Epithelial cell of esophagus (primary cell): ENCODE measurements around the gene SPAG8.

Source experiments
- DNase-seq: peaks from one replicate; pipeline ENCODE4 v3.0.0; 2010; ENCODE audit warnings: low read depth
- H3K4me3 ChIP-seq: 2 replicates; pipeline ENCODE4 v1.5.1; 2011; ENCODE audit warnings: mild to moderate bottlenecking, low read length, control low read depth
- CTCF ChIP-seq: IDR thresholded peaks from 2 replicates; pipeline ENCODE4 v1.5.1; 2011; ENCODE audit warnings: low read depth, mild to moderate bottlenecking, low read length, control low read depth, inconsistent platforms; ENCODE audit not compliant: insufficient read depth; ENCODE audit errors: missing control alignments

The SPAG8 gene

GRCh38 chr9:35778496-35778895, 33.6 kb downstream of the SPAG8 start:
- DNase-seq: no peak
- H3K4me3 ChIP-seq: no peak overlapping the region
- TF ChIP-seq CTCF: no peak

GRCh38 chr9:35776018-35776417, 36.0 kb downstream of the SPAG8 start:
- DNase-seq: no peak
- no peak overlapping the region for H3K4me3 ChIP-seq
- no peak for TF ChIP-seq CTCF

- no peak overlapping the region for H3K4me3 ChIP-seq
- no peak for DNase-seq
- TF ChIP-seq CTCF: no peak
Observed at GRCh38 chr9:35774907-35775635, 37.0 kb downstream of the SPAG8 start.

- no peak overlapping the region for H3K4me3 ChIP-seq
- DNase-seq: peak; percentile 94
Observed at GRCh38 chr9:35771943-35772342, 40.1 kb downstream of the SPAG8 start.

GRCh38 chr9:35771534-35771933, 40.5 kb downstream of the SPAG8 start:
- DNase-seq: peak; percentile 44
- no peak overlapping the region for H3K4me3 ChIP-seq
- TF ChIP-seq CTCF: no peak

More at GRCh38 chr9:35771943-35772342, 40.1 kb downstream of the SPAG8 start:
- no peak for TF ChIP-seq CTCF

- H3K4me3 ChIP-seq: no peak overlapping the region
- DNase-seq: no peak
- TF ChIP-seq CTCF: no peak
Observed at GRCh38 chr9:35771075-35771433, 41.0 kb downstream of the SPAG8 start.

- no peak overlapping the region for H3K4me3 ChIP-seq
- no peak for TF ChIP-seq CTCF
- no peak for DNase-seq
Observed at GRCh38 chr9:35769763-35770162, 42.3 kb downstream of the SPAG8 start.
